SK-MEL-5 (cell line): ENCODE measurements around the gene PARVG. TPM values are rescaled to one million over a fixed set of nuclear protein-coding genes. Genes with fewer than 3 reads are reported as not detected.

Experiments
- DNase-seq: peaks from one replicate; pipeline ENCODE4 v3.0.0-alpha.2; 2016; ENCODE audit warnings: low read depth, low spot score
- in situ Hi-C: cut with HindIII; loops from 2 replicates; pipeline ENCODE4 v1.10.0; 2016; ENCODE audit warnings: low sequenced_read_pairs, high pct_unique_total_duplicates, low pct_unique_long_range_greater_than_20kb
- total RNA-seq: library from RNA; depleted of rRNA; stranded (reverse); fragments of >200 nt; shearing (Covaris generic); gene quantifications from 2 replicates; pipeline ENCODE4 v1.2.3, GENCODE V29; 2014

The PARVG gene
- total RNA-seq, 1 experiment from 2014 or later, result not detected

DNA sequence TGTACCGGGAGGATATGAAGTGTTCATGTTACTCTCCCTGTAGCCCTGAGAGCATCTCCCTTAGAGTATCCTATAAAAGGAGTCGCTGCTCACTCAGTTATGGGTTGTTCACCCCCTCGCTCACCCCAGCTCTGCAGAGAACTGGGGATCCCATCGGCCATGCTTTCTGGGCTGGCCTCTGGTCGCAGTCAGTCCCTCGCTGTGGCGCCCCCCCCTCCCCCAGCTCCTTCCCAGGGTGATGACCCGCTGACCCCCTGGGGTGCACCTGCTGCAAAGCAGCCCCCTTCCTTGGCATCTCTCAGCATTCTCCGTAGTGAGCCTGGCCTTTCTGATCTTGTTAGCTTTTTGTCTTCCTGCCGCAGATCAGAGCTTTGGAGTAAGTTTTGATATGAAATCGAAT lies 10.3 kb upstream of the PARVG start:
- in situ Hi-C loops, result no loop called here
- no peak for DNase-seq

DNA sequence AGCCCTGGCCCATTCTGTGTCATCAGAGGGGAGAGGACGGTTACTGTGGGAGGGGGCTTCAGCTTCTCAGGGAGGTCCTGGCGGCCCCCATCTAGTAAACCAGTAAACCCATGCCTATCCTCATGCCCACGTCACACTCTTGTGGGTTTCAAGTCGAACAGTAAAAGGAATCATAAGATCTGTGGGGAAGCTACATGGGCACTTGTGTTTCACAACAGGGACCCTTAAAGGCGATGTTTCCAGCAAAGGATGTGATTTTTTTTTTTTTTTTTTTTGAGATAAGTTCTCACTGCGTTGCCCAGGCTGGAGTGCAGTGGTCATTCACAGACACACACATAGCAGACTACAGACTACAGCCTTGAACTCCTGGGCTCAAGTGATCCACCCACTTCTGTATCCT lies 9.2 kb upstream of the PARVG start:
- in situ Hi-C loops, result no loop called here
- DNase-seq, result no peak

DNA sequence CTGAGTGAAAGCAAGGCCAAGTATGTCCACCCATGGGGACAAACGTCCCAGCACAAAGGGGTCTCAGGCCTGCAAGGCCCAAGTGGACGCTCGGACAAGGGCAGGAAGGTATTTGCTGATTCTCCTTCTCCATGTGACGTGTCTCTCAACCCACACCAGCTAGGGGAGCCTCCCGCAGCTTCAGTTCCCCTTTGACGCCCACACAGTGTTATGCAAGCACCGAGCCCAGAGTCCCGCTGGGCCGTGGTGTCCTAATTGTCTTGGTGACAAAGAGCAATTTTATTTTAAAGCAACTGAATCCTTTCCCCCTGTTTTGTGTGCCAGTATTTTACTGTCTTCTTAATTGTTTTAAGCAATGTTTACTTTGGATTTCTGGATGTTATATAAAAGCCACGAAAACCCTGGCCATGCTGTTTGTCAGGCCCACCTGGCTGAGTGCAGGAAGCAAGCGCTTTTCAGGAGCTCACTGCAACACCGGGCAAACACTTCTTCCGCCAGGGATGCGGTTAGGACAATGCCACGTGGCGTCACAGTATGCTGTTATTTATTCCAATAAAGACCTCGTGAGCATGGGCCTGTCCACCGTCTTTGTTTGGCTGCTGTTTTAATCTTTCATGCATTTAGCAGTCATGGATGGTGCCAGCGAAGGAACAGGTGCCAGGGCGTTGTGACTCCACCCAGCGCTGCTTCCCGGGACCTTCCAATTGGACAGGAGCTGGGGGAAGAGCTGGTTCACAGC lies 8.2 kb upstream of the PARVG start:
- in situ Hi-C loops, result no loop called here
- DNase-seq, result no peak

DNA sequence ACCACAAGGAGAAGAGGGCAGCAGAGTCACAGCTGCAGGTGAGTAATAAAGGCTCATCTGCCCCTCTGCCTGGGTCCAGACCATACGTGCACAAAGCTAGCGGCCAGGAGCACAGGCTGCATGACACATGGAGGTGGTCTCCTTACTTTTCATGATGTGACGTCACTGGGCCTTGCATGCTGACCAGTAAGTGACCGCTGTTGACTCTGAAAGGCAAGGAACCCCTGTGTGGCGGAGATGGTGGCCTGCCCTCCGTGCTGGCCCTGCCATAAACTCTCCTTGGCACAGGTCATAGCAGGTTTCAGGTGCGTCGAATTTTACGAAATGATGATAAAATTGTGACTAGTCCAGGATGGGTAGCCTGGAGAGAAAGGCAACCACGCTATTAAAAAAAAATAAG lies 7.6 kb upstream of the PARVG start:
- DNase-seq, result no peak
- in situ Hi-C loops, result no loop called here

DNA sequence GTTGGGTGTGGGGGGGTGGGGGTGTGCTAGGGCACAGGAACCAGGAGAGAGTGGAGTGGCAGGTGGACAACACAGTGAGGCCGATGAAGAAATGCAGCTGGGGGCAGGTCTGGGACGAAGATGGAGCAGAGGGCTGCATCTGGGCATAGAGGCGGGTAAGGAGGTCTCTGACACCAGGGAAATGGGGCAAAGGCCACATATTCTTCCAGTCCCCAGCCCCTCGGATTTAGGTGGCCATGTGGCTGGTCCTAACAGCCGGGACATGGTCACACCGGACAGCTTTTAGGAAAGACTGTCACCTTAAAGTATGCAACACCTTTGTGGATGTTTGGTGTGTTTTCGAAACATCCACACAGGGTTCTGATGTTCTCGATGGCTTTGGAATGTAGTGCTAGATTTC lies 5.0 kb upstream of the PARVG start:
- no peak for DNase-seq
- in situ Hi-C loops, result no loop called here

DNA sequence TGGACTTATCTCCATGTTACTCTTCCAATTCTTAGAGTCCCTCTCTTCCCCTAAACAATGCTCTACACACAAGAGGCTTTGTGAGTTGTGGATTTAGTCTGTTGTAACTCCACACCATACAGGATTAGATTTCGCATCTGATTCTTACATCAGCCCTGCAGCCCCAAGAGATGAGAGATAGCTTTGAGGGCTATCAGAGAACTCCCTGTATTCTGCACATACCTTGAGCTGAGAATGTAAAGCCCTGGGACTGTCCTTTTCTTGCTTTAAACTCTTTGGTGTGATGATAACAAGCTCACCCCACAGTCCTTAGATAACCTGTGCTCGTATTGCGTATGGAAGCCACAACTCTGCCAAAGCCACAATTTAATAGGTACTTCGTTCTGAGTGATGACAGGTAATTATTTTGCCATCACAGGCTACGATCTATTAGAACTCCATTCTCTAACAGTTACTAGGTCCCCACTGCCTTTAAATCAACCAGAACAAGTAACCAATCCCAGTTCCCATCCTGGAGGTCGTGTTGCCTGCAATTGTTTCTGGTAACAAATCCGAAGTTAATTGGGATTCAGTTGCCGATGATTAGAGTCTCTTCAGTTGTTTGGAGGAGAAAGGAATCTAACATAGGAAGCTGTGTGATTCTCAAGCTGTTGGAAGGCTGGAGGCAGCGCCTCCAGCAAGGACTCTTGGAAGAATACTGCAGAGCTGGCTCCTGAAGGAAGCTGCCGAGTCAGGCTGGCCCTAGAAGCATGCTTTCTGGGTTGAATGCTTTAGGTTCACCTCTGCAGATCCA lies 1.3 kb upstream of the PARVG start:
- in situ Hi-C loops, result no loop called here
- no peak for DNase-seq

DNA sequence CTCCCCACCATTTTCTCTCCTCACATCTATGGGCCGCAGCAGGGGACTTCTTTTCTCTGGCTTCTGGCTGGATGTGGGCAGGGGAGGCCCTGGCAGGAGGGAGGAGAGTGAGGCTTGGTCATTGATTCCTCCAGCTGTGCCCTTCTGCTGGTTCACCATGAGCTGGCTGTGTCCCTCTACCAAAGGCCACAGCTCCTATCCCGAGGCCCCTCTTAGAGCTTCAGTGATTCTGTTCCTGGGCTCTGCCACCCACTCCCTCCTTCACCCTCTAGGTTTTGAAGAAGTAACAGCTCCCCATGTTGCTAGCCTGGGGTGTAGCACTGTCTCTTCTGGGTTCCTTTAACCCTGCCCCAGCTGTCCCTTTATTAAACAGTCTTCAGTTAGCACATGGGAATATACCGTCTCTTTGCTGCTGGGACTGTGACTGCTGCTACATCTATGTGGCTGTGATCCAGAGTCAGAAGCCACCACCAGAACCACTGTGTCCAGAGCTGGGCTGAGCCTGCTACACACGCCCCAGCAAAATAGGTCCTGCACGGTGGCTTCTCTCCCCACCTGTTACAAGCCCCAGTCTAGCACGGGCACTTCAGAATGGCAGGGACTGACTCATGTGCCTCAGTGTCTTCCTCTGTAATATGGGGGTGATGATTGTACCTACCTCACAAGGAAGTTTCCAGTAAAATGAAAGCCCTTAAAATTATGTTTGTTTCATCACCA lies 578 bp upstream of the PARVG start:
- in situ Hi-C loops, result no loop called here
- no peak for DNase-seq

DNA sequence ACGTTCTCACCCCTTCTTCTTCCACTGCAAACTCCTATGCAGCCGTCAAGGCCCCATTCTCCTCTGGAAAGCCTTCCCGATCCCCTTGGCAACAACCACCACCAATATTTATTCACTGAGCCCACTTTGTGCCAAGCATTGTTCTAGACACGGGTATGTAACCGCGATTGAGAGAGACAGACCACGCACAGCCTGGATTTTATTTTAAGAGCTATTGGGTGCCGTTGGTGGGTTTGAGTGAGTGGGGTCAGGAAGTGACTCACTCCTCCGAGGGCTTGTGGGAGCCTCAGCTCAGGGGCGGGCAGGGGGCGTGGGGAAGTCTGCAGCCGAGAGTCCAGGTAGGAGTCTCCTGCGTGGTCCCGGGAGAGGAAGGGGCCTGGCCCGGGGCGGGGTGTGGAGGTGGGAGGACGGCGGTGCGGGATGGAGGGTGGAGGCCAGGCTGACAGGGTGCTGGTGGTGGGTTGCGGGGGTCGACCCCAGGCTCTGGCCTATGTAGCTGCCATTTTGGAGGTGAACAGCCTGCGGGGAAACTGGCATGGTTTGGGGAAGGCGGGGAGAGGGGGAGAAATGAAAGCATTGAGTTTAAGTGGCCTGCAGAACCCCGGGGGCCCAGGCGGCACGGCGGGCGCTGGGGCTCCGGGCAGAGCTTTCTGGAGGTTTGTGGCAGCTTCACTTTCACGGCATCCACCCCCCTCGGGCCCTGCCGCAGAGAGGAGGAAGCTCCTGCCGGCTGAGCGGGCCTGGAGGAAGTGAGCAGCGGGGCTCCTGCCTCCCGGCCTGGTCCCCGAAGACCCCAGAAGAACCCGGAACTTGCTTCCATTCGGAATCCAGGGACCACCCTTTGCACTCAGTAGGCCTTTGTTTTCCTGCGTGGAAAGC lies 547 bp downstream of the PARVG start:
- no peak for DNase-seq
- in situ Hi-C loops, result no loop called here

DNA sequence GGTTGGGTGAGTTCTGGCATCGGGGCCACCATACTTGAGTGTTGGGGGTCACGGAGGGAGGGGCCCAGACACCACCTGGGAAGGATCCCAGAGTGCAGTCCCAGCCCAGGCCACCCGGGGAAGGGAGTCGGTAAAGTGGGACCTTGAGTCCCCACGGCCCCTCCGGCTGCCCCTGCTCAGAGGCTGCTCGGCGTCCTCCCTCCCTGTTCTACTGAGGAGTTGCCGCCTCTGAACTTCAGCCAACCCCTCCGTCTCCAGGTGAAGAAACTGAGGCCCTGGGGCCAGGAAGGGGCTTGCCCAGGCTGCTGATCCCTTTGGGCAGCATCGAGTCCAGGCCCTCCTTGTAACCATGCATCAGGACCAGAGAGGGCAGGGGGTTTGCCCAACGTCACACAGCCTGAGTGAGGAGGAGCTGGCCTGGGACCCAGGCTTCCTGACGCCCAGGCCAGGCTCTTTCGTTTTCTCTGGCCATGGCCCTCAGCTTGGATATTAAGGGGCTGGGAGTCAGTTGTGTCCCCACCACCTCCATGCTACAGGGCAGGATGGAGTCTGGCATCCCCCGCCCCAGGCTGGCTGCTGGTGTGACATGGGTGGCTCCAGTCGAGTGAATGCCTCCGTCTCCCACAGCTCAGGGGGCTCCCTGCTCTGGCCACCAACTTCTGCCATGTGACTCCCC lies 1.3 kb downstream of the PARVG start:
- in situ Hi-C loops, result no loop called here
- no peak for DNase-seq

DNA sequence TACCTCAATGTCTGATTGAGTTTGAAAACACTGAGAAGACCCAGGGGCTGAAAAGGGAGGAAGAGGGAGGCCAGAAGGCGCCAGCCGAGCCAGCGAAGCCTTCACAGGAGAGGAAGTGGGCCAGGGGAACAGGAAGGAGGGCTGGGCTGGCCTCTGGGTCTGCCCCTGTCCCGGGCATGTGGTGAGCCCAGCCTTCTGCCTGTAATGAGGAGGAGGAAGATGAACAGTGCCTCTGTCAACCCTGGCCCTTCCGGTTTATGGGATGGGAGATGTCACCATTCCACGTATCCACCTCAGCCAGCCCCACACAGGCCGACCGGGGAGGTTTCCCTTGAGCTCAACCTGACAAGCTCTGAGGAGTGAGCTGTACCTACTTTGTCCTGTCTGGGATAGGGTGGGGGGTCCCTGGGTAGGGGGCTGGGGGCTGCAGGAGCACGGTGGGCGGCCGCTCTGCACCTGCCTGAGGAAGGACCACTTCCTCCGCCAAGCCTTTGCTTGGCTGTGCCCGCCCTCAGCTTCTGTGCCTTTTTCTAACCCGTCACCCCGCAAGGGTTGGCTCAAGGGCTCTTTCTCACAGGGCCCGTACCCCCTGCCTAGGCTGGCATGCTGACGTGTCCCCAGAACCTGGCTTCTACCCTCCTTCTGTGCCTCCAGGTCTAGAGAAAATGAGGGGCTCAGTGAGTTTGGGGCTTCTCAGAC lies 2.0 kb downstream of the PARVG start:
- DNase-seq, result no peak
- in situ Hi-C loops, result no loop called here

DNA sequence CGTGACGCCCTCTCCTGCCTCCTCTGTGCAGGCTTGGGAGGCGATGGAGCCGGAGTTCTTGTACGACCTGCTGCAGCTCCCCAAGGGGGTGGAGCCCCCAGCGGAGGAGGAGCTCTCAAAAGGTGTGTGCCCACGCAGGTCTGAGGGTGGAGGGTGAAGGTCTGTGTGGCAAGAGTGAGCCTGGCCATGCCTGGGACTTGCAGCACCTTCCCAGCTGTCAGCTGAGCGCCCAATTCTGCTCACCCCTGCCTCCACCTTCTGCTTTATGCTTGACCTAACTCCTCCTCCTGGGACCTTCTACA lies 2.5 kb downstream of the PARVG start:
- in situ Hi-C loops, result no loop called here
- no peak for DNase-seq

DNA sequence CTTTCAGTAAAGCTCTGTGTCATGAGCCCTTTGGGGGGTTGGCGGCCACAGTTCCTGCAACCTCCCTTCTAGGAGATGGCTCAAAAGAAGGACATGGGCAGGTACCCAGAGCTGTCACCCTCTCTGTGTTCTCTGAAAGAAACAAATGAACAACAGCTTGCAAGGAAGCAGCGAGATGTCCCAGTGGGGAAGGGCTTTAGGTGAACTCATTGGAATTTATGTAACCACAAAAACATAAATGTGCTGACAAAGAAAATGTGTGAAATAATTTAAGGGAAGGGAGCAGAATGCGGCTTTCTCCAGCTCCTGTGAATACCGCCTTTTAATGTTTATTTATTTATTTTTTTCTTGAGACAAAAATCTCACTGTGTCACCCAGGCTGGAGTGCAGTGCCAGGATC lies 3.3 kb downstream of the PARVG start:
- in situ Hi-C loops, result no loop called here

DNA sequence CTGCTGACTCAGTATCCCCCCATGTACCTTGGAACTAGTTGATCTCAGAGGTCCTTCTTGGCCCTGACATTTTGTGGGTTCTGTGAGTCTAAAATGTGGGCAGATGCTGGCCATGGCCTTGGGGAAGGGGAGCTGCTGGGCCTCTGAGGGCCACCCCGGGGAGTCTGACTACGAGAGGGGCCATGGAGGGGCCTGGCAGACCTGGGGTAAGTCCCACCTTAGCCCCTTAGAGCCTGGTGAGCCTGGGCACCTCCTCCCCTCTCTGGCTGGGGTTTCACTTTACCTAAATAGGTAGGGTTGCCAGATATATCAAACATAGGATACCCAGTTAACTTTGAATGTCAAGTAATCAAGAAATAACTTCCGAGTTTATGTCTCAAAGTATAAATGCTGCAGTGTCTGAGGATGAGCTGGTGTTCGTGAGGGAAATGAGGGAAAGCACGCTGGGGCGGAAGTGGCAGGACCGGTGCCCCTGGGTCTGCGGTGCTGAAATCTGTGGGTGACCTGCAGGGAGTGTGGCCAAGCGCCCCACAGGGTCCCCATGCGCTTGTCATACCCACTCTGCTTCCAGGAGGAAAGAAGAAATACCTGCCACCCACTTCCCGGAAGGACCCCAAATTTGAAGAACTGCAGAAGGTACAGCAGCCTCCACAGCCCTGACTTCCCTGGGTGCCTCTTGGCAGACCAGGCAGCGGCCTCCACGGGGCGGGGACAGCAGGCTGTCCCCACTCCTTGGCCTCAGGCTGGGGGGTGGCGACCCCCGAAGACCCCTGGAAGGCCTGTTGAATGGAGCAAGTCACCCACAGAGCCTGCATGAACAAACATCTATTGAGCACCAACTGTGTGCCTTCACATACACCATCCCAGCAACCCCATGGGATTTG lies 4.8 kb downstream of the PARVG start:
- in situ Hi-C loops, result no loop called here
- no peak for DNase-seq

More for the DNA sequence above, 3.3 kb downstream of the PARVG start:
- no peak for DNase-seq

DNA sequence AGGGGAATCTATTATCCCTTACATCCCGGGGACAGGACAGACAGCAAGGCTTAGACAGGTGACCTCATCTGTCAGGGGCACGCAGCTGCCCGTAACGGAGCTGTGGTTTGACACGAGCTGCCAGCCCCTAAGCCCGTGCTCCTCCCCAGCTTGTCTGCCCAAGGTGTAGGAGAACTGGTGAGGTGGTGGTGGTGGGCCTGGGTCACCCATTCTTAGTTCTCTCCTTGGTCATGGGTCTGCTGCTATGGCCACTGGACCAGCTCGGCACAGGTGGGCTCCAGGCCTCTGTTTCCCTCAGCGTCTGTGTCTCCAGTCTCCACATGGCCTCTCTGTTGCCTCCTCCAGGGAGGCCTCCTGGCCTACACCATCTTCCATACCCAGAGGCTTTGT lies 5.4 kb downstream of the PARVG start:
- in situ Hi-C loops, result no loop called here
- no peak for DNase-seq

DNA sequence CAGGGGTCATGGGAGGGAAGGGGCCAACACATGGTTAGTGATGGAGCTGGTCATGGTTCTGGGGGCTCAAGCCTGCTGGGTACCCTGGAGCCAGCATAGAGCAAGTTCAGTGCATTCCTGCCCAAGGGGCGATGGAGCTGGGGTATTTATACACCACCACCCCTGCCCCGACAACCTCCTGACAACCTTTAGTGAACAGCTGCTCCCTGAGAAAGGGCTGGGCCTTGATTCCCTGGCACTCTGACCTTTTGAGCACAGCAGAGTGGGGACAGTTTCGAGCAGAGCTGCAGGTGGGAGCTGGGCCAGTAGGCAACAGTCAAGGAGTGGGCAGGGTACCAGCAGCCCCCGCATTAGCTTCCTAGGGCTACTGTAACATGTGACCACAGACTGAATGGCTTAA lies 6.0 kb downstream of the PARVG start:
- in situ Hi-C loops, result no loop called here
- no peak for DNase-seq

DNA sequence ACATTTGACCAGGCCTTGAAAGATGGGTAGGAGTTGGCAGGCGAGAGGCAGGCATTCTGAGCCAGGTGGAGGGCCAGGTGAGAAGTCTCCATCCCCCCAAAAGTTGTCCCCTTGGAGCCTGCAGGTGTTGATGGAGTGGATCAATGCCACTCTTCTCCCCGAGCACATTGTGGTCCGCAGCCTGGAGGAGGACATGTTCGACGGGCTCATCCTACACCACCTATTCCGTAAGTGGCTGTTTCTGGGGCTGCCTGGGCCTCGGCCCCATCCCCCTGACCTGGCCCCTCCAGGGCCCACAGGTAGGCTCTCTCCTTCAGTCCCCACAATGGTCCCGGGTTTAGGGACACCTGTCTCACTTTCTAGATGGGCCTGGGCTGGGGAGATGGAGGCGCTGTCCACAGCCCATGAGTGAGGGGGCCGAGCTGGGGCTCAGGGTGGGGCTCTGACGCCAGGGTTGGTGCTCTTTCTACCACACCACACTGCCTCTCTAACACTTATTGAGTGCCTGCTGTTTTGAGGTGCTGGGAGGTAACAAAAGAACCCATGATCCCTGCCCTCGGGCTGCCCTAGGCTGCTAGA lies 7.0 kb downstream of the PARVG start:
- in situ Hi-C loops, result no loop called here

More for the DNA sequence above, 7.0 kb downstream of the PARVG start:
- DNase-seq, result no peak
